ACHN (cell line): ENCODE measurements around the gene EPHA6.
A peak's percentile ranks its signal among the peaks of the same experiment; 100 is the strongest.
"Not testable (repeated sequence)": the region's sequence is repeated elsewhere in the genome, so short reads cannot be mapped to it uniquely, and the experiment has no call there.

Source experiments
- DNase-seq: peaks from one replicate; pipeline ENCODE4 v3.0.0-alpha.2; 2015
- in situ Hi-C: cut with HindIII; loops from 2 replicates; pipeline ENCODE4 v1.10.0; 2017; ENCODE audit warnings: low sequenced_read_pairs, low pct_ligation_motif_present, low pct_unique_long_range_greater_than_20kb

The EPHA6 gene

GRCh38 chr3:97235611-97236315 lies 421.4 kb downstream of the EPHA6 start:
- in situ Hi-C loops, result no loop called here
- no peak for DNase-seq

- in situ Hi-C loops, result no loop called here
- no peak for DNase-seq
Measured at GRCh38 chr3:97241417-97241816, 427.0 kb downstream of the EPHA6 start.

- in situ Hi-C loops, result no loop called here
- no peak for DNase-seq
Measured at GRCh38 chr3:97245201-97245910, 431.0 kb downstream of the EPHA6 start.

- in situ Hi-C loops, result no loop called here
- DNase-seq, result no peak
Measured at GRCh38 chr3:97256060-97256459, 441.7 kb downstream of the EPHA6 start.

- in situ Hi-C loops, result no loop called here
Measured at GRCh38 chr3:97257942-97258697, 443.7 kb downstream of the EPHA6 start.

GRCh38 chr3:97259263-97259662 lies 444.9 kb downstream of the EPHA6 start:
- no peak for DNase-seq
- in situ Hi-C loops, result no loop called here

More at GRCh38 chr3:97257942-97258697, 443.7 kb downstream of the EPHA6 start:
- DNase-seq, result no peak

- no peak for DNase-seq
- in situ Hi-C loops, result no loop called here
Measured at GRCh38 chr3:97264180-97264579, 449.8 kb downstream of the EPHA6 start.

- no peak for DNase-seq
- in situ Hi-C loops, result no loop called here
Measured at GRCh38 chr3:97265237-97266005, 451.0 kb downstream of the EPHA6 start.

GRCh38 chr3:97269202-97269601 lies 454.8 kb downstream of the EPHA6 start:
- DNase-seq, result no peak
- in situ Hi-C loops, result no loop called here

- in situ Hi-C loops, DNase-seq: not testable (repeated sequence)
Measured at GRCh38 chr3:97276879-97277550, 462.6 kb downstream of the EPHA6 start.

- in situ Hi-C loops, result no loop called here
- DNase-seq, result no peak
Measured at GRCh38 chr3:97277708-97278107, 463.3 kb downstream of the EPHA6 start.

- peak; percentile 3 for DNase-seq
Measured at GRCh38 chr3:97278506-97278905, 464.1 kb downstream of the EPHA6 start.

GRCh38 chr3:97291901-97292300 lies 477.5 kb downstream of the EPHA6 start:
- DNase-seq, result no peak
- in situ Hi-C loops, result no loop called here

More at GRCh38 chr3:97278506-97278905, 464.1 kb downstream of the EPHA6 start:
- in situ Hi-C loops, result no loop called here

GRCh38 chr3:97293596-97294131 lies 479.3 kb downstream of the EPHA6 start:
- in situ Hi-C loops, result no loop called here
- no peak for DNase-seq

- in situ Hi-C loops, result no loop called here
- DNase-seq, result no peak
Measured at GRCh38 chr3:97297032-97297431, 482.6 kb downstream of the EPHA6 start.

- in situ Hi-C loops, result no loop called here
Measured at GRCh38 chr3:97301114-97301513, 486.7 kb downstream of the EPHA6 start.

GRCh38 chr3:97306226-97306625 lies 491.8 kb downstream of the EPHA6 start:
- DNase-seq, result no peak
- in situ Hi-C loops, result no loop called here

More at GRCh38 chr3:97301114-97301513, 486.7 kb downstream of the EPHA6 start:
- no peak for DNase-seq

GRCh38 chr3:97338375-97338774 lies 524.0 kb downstream of the EPHA6 start:
- DNase-seq, result no peak
- in situ Hi-C loops, result no loop called here
